HG03457 (cell line): ENCODE data around the gene LRRC75B.

Experiments
- ATAC-seq: cut with Tn5 transposase; IDR thresholded peaks from one replicate; pipeline ENCODE4 v1.9.1; 2021; ENCODE audit warnings: moderate number of reproducible peaks; ENCODE audit not compliant: unreplicated experiment

LRRC75B gene

DNA sequence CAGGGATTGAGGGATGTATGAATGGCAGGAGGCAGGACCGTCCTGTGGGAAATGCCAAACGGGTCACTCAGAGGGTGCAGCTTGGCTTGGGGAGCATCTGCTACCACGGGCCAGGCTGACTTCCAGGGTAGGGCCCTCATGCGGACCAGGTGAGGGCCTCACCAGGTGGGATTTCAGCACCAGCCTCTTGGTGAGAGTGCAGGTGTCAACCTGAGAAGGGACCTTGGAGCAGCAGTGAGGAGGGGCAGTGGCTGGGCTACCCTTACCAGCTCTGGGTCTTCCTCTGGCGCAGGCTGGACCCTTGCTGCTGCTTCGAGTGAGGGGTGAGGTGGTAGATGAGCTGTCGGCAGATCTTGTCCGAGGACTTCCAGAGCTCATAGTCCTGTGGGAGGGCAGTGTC is 4.9 kb downstream of the LRRC75B start:
- ATAC-seq = no peak

DNA sequence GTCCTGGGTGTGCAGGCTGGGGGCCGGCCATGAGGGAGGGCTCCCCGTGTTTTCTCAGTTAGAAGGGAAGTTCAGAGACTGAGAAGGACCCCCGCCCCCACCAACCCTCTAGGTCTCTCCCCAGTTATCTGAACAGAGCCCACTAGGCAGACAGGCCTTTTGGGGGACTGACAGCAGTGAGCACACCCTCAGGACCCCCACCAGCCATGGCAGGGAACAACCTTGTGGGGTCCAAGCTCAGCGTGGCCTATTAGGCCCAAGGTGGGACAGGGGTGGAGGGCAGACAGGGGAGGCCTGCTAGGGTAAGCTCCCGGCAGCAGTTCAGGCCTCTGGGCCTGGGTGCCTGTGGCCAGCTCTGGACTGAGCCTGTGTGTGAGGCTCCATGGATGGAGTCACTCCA is 5.6 kb downstream of the LRRC75B start:
- no peak for ATAC-seq

DNA sequence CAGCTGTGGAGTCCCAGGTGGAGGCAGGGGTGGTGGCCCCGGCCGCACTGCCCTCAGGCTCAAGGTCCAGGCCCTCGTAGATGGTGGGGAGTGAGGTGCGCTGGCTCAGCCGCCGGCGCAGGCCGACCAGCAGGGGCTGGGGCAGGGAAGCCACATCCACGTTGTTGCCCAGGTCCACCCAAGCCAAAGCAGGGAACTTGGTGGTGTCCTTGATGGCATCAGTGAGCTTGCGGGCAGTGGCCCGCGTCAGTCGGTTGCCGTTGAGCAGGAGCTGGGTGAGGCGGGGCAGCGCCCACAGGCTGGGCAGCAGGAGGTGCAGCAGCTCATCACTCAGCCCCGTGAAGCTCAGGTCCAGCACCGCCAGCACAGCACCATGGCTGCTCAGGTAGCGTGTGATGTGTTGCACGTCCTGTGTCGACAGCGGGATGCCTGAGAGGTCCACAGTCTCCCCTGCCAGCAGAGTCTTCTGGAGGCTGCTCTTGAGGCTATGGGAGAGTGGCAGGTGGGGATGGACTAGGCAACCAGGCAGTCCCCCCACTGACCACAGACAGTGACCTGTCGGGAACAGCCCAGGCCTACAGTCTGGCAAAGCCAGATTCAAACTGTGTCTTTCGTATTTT is 6.8 kb downstream of the LRRC75B start:
- ATAC-seq = no peak

DNA sequence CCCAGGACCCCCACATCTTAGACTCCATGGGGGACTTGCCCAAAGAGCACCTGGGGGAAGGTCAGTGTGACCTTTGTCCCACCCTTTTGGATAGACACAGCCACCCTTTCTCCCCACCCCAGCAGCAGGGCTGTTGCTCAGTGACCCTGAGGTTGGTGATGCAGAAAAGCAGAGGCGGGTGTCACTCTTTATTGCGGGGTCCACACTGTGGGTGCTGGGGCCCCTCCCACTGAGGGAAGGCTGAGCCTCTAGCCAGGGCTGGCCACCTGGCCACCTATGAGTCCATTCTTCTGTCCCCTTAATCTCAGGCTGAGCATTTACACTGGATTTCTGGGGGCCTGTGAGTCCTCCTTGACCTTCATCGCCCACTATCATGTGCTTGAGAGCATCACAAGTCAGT is 7.4 kb downstream of the LRRC75B start:
- no peak for ATAC-seq

DNA sequence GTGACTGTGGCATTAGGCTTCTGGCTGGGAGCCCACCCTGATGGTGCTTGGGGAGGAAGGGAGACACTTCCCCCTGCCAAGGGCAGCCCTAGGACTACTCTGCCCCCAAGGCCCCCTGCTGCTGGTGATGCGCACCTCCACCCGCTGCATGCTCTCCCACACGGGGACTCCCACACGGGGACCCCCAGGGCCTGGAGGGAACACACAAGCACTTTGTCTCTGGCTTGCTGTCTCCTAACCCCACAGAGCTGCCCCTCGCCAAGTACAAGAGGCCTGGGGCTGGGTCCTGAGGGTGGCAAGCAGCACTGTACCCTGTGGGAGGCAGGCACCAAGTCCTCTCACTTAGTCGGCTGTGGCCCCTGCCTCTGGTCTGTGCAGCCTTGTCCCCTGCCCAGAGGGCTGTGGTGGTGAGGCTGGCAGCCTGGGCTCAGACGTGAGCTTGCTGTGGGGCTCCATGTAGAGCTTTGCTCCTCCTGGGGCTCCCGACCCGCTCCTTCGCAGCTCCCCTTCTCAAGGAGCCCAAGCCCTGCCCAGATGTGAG is 7.9 kb downstream of the LRRC75B start:
- no peak for ATAC-seq

DNA sequence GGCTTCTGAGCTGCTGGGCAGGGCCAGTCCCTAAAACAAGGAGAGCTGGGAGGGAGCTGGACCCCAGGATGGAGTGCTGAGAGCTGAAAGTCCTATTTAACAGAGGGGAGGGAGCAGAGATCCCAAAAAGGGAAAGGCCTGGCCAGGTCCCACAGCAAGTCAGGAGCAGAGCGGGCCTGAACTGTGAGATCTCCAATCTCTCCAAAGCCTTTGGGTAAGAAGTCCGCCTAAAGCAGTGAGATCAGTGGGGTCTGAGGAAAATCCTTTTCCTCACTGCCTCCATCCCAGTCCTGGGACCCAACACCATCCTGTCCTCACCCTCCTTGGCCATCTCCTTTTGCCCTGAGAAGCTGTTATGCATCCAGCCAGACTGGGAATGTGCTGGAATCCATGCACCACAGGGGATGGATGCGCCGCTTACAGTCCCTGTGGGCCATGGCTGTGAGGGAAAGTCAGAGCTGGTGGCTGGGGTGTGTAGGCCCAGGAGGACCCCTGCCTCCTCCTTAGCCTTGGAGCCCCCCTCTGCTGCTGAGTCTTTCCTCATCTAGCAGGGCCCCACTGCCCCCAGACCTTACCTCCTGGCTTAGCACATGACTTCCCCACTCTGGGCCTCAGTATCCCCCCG is 8.6 kb downstream of the LRRC75B start:
- no peak for ATAC-seq

DNA sequence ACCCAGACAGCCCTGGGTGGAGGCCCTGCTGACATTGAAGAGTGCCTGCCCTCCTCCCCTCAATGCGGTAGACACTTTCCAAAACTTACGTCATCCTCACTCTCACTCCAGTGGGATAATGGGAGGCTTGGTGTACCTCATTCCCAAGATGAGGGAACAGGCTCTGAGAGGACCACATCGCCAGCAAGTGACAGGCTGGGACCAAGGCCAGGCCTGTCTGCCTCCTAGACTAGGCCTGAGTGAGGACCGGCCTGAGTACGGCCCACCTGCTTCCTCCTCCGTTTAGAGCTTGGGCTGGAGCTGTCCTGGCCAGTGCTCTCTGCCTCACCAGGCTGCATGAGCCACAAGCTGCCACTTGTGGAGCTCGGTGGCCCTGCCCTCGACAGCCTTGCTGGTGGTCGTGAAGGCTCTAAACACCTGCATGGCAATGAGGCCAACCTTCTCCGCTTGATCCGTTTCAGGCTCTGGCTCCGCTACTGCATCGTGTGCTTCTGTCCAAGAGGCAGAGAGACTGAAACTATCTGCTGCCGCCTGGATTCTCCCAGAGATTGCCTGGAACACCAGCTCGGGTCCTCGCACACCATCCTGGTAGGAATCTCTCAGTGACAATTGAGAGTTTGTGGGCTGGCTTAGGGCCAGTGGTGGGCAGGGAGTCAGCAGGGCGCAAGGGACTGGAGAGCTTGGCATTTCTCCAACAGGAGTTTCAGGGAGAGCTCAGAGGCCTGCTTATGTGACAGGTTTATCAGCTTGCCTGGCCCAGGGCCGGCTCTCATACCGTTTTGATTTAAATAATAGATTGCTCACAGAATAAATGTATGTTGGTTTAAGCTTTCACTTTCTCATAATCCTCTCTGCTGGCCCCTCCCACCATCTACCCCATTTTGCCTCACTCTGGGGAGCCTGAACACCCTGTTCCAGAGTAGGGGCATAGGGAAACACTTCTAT is 9.4 kb downstream of the LRRC75B start:
- no peak for ATAC-seq

DNA sequence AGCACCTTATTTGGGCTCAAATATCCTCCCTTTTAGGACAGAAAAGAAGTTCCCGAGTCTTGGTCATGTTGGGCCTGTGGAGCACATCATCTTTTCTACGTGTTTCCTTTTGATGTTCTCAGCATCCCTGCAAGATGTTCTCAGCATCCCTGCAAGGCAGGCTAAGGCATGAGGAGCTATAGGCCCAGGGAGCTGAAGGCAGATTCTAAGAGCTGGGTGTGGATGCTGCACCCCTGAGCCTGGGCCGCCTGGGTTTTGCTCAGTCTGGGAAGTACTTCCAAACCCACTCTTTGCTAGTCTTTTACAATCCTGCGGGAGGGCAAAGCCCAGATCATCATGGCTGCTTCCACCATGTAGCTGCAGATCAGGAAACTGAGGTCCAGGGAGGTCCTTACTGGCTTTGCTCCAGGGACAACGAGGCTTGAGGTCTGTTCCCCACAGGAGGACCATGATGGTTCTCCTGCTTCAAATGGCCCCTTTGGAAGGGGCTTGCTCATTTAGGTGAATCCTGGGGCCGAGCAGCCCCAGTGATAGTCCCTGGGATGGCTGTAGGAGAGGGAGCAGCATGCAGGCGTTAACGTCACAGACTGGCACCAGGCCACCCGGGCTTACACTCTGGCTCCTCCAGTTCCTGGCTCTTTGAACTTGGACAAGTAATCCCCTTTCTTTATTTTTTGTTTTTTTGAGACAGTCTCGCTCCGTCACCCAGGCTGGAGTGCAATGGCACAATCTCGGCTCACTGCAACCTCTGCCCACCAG is 10.6 kb downstream of the LRRC75B start:
- no peak for ATAC-seq

DNA sequence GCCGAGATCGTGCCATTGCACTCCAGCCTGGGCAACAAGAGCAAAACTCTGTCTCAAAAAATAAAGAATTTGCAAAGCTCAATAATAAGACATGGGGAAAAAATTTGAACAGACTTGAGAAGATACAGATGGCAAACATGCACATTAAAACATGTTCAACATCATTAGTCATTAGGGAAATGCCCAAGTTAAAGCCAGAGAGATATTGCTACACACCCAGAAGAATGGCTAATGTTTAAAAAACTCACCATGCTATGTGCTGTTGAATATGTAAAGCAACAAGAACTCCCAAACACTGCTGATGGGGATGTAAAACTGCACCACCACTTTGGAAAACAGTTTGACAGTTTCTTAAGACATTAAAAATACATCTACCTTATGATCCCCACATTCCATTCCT is 12.6 kb downstream of the LRRC75B start:
- no peak for ATAC-seq

DNA sequence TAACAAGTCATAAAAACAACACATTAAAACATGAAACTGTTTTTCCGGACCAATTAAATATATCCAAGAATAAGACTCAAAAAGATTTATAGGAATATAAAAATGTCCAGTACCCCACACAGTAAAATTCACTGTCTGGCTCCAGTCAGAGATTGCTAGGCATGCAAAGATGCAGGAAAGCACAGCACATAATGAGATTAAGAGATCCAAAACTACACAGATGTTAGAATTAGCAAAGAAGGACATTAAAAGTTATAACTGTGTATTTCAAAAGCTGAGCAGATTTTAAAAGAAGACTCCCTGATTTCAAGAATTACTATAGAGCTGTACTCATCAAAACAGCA is 13.6 kb downstream of the LRRC75B start:
- ATAC-seq = no peak

DNA sequence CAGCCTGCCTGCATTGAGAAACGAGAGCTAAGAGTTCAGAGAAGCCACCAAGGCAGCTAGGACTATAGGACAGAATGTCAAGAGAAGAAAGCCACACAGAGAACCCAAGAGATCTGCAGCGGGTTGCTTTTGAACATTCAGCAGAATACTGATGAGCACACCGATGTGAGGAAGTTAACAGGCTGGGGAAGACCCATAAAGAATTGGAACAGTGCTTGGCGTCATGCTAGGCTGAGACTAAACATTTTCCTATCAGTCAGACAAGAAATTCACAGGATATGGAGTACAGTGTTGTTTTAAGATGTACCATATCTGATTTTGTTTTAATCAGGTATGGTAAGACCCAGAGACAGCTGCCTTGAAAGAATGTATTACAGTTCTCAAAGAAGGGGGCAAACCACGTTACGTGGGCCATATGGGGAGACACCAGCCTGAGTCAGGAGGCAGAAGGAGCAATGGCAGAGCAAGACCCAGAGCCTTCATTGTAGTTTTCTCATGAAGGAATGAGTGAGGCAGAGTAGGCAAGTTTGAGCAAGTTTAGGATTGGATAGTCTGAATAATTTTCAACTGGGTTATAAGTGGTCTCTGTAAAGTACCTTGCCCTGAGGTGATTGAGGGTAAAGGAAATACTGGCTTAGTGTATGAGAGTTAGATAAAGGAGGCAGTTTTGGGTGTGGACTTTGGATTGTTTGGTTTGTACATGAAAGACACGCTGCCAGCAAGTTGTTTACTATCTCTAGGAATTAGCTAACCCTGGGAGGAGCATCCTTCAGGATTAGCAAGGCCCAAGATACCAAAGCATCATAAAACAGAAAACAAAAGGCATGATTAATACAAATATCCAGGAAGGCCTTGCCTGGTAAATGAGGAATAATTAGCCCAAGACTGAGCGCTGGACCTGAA is 14.3 kb downstream of the LRRC75B start:
- no peak for ATAC-seq

DNA sequence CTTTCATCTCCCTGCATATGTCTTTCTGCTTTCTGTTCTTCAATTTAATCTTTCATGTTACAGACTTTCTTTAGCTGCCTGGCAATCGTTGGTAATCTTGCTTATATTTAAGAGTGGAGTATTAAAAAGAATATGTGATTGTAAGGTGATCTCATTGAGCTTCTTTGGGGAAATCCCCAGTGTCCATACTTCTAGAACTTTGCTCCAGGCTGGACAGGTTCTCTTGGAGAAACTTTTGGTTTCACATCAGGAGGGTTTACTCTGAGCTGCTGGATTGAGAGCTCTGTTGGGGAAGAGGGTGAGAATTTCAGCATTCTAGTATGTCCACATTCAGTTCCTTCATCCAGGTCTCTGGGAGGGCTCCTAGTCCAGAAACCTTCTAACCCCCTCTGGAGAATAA is 16.1 kb downstream of the LRRC75B start:
- ATAC-seq = no peak

DNA sequence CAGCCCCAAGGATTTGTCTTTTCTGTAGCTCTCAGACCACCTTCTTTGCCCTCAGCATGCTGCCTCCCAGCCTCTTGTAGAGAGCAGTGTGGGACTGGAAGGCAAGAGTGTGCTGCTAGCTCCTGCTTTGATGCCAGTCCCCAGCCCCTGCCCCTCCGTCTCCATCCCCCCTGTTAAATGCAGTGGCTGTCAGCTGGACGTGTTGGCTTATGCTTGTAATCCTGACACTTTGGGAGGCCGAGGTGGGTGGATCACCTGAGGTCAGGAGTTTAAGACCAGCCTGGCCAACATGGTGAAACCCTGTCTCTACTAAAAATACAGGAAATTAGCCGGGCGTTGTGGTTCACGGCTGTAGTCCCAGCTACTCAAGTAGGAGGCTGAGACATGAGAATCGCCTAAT is 21.6 kb downstream of the LRRC75B start:
- ATAC-seq = no peak

DNA sequence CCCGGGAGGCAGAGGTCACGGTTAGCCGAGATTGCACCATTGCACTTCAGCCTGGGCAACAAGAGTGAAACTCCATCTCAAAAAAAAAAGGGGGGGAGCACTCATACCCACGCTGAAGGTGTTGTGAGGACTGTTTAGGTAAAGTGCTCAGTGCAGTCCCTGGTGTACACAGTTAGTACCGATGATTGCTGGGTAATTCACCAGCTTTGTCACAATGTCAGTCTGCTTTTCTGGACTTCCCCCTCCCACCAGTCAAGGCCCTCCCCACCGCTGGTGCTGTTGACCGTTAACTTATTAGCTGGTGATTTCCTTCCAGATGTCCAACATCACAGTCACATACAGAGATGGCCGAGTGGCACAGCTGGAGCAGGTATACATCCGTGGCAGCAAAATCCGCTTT is 25.2 kb downstream of the LRRC75B start:
- no peak for ATAC-seq

DNA sequence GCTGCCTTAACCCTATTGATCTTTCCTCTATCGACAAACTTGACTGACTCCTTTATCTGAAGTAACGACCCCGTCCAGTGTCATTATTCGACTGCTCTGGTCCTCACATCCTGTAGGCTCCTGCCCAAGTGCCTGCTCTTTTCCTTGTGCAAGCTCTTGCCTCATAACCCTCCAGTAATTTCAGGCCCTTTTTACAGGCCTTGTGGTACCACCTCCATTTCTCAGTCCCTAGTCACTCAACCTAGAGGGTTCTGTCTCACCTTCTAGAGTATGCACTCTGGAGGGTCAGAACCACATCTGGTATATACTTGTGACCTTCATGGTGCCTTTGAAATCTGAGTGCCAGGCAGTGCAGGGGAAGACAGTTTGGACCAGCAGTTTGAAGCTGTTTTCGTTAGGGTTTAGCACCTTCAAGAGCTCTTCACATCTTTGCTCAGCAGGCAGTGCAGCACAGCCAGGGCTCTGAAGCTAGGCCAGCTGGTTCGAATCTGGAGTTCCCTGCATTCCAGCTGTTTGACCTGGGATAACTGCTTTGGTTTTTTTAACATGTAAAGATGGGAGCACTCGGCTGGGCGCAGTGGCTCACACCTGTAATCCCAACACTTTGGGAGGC is 25.9 kb downstream of the LRRC75B start:
- ATAC-seq = no peak

DNA sequence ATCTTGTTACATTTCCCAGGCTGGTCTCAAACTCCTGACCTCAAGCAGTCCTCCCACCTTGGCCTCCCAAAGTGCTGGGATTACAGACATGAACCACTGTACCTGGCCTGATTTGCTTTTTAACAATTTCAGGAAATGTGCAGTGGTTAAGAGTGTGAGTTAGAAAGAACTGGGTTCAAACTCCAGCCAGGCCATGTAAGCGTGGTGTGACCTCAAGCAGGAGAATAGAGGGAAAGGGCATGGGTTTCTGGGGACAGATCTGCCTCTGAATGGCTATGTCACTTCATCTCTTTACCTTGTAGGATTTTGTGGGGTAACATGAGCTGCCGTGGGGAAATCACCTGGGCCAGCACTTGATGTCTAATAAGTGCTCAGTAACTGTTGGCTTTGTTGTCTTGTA is 27.8 kb downstream of the LRRC75B start:
- no peak for ATAC-seq

DNA sequence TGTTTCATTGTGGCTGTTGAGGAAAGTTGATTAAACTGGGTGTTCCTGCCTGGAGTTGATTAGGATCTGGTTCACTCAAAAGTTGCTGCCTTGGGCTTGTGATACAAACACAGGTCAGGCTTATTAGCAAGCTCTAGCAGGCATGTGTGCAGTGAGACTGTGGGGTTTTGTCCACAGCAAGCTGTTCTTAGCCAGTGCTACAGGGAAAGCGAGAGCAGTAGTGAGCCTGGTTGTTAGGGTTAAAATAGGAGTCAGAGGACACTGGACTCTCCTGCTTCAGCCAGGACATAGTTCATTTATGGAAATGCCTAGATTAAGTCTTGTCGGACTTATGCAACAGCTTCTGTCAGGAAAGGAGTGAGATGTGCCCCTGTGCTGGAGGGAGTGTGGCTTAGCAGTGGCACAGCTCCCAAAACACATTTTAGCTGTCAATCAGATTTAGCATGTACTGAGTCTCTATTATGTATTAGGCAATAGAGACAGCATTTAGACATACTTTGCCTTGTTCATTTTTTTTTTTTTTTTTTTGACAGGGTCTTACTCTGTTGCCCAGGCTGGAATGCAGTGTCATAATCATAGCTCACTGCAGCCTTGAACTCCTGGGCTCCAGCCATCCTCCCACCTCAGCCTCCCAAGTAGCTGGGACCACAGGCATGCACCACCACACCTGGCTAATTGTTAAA is 28.4 kb downstream of the LRRC75B start:
- ATAC-seq = no peak

DNA sequence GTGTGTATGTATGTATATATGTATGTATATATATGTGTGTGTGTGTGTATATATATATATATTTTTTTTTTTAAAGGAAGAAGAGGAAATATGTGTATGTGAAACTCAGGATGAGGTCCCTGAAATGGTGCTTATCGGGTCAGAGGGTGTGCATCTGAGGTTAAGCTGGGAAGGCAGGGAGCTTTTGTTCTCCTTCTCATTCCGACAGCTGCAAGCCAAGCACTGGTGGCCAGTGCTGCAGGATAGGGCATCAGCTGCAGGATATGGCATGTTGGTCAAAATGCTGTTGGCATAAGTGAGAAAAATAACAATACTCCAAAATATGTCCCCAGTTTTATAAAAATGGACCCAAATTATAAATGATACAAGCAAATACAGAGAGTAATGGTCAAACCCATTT is 29.6 kb downstream of the LRRC75B start:
- no peak for ATAC-seq

DNA sequence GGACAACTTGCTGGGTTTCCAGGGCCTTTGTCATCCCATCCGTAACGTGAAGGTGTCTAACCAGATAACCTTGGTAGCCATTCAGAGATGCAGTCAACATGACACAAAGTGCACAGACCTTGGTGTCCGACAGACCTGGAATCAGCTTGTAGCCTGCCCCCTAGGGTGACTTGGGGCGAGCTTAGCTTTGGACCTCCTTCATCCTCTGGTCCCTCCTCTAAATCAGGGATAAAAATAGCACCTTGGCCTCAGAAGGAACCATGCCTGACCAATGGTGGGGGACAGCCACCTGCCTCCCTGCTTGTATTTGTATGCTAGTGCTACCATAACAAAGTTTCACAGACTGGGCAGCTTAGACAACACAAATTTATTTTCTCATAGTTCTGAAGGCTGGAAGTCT is 33.4 kb downstream of the LRRC75B start:
- no peak for ATAC-seq
